IMR-90 (cell line): Measurements from ENCODE around the gene ABCF1. TPM values are rescaled to one million over a fixed set of nuclear protein-coding genes. Genes with fewer than 3 reads are reported as not detected.

ENCODE experiments used
- ATAC-seq: fragments of 200-7000 bp; cut with Tn5 transposase; 2 replicates; pipeline ENCODE4 v1.9.1; 2020; ENCODE audit warnings: low read depth, mild to moderate bottlenecking, moderate library complexity
- BruUV-seq: library from RNA; stranded (reverse); fragments of 400-500 nt; replicated peaks from 2 replicates; lab custom pipeline; 2021; lab: Mats Ljungman, UMichigan
- CTCF ChIA-PET: fragments of 300-600 bp; formaldehyde crosslinking; extraction: SDS; loops from one replicate; lab custom pipeline; 2021; ENCODE audit warnings: antibody characterized with exemption; lab: Yijun Ruan, JAX
- POLR2A ChIA-PET: fragments of 300-600 bp; sonication (Branson Sonifier 250); formaldehyde crosslinking; loops from one replicate; lab custom pipeline; 2022; ENCODE audit warnings: antibody characterized with exemption; ENCODE audit not compliant: unreplicated experiment; lab: Charles Lee
- DNase-seq: peaks from one replicate; pipeline ENCODE4 v3.0.0; 2013
- H2AFZ ChIP-seq: replicated peaks from 2 replicates; pipeline ENCODE3; 2013; ENCODE audit warnings: low read length, mild to moderate bottlenecking; ENCODE audit not compliant: poor library complexity
- H2AK5ac ChIP-seq: 2 replicates; pipeline ENCODE4 v1.6.1; 2013; ENCODE audit warnings: low read depth, low read length, inconsistent platforms
- H2AK9ac ChIP-seq: replicated peaks from 2 replicates; pipeline ENCODE3; 2013; ENCODE audit warnings: mild to moderate bottlenecking, low read depth, low read length, moderate library complexity; ENCODE audit not compliant: poor library complexity
- H2BK120ac ChIP-seq: 2 replicates; pipeline ENCODE4 v1.6.1; 2013; ENCODE audit warnings: low read depth, low read length, inconsistent platforms
- H2BK15ac ChIP-seq: 3 replicates; pipeline ENCODE4 v1.6.1; 2013; ENCODE audit warnings: low read depth, low read length, inconsistent platforms
- H2BK20ac ChIP-seq: 2 replicates; pipeline ENCODE4 v1.6.1; 2013; ENCODE audit warnings: low read depth, mild to moderate bottlenecking, inconsistent platforms, low read length, moderate library complexity
- H2BK5ac ChIP-seq: 2 replicates; pipeline ENCODE4 v1.6.1; 2013; ENCODE audit warnings: mild to moderate bottlenecking, low read depth, low read length, inconsistent platforms; ENCODE audit not compliant: poor library complexity, severe bottlenecking
- H3K14ac ChIP-seq: replicated peaks from 2 replicates; pipeline ENCODE4 v1.6.1; 2013; ENCODE audit warnings: low read depth, low read length, inconsistent platforms
- H3K18ac ChIP-seq: 2 replicates; pipeline ENCODE4 v1.6.1; 2013; ENCODE audit warnings: low read depth, low read length, control low read depth
- H3K23ac ChIP-seq: 2 replicates; pipeline ENCODE4 v1.6.1; 2013; ENCODE audit warnings: low read depth, low read length, inconsistent platforms
- H3K27ac ChIP-seq: 2 replicates; pipeline ENCODE4 v1.5.1; 2013; ENCODE audit warnings: mild to moderate bottlenecking, control low read depth, low read length; ENCODE audit not compliant: insufficient read depth
- H3K27me3 ChIP-seq: 2 replicates; pipeline ENCODE4 v1.6.1; 2013; ENCODE audit warnings: low read length; ENCODE audit not compliant: control insufficient read depth, insufficient read depth
- H3K36me3 ChIP-seq: 2 replicates; pipeline ENCODE4 v1.6.1; 2013; ENCODE audit warnings: low read length, mixed read lengths; ENCODE audit not compliant: control insufficient read depth, insufficient read depth
- H3K4ac ChIP-seq: 2 replicates; pipeline ENCODE4 v1.6.1; 2013; ENCODE audit warnings: low read depth, low read length, inconsistent platforms
- H3K4me1 ChIP-seq: 2 replicates; pipeline ENCODE4 v1.6.1; 2013; ENCODE audit warnings: low read length, mixed read lengths; ENCODE audit not compliant: control insufficient read depth, insufficient read depth
- H3K4me2 ChIP-seq: 2 replicates; pipeline ENCODE4 v1.6.1; 2013; ENCODE audit warnings: low read depth, mild to moderate bottlenecking, control low read depth, low read length, moderate library complexity
- H3K4me3 ChIP-seq: 2 replicates; pipeline ENCODE4 v1.5.1; 2013; ENCODE audit warnings: low read depth, mild to moderate bottlenecking, control low read depth, low read length, moderate library complexity; ENCODE audit not compliant: insufficient read depth
- H3K56ac ChIP-seq: 2 replicates; pipeline ENCODE4 v1.6.1; 2013; ENCODE audit warnings: low read length, inconsistent platforms; ENCODE audit not compliant: insufficient read depth; ENCODE audit errors: extremely low read depth
- H3K79me1 ChIP-seq, 2 experiments: 2 replicates each; pipeline ENCODE4 v1.6.1; 2013; ENCODE audit warnings: low read length in 2 of 2, inconsistent platforms in 1 of 2, low read depth in 1 of 2
- H3K9ac ChIP-seq: 2 replicates; pipeline ENCODE4 v1.6.1; 2013; ENCODE audit warnings: low read depth, low read length, control low read depth
- H3K9me1 ChIP-seq: 2 replicates; pipeline ENCODE4 v1.6.1; 2013; ENCODE audit warnings: low read length, inconsistent platforms; ENCODE audit not compliant: insufficient read depth
- H3K9me3 ChIP-seq: 2 replicates; pipeline ENCODE4 v1.6.1; 2013; ENCODE audit warnings: low read length; ENCODE audit not compliant: control insufficient read depth, insufficient read depth
- H4K20me1 ChIP-seq: 2 replicates; pipeline ENCODE4 v1.6.1; 2013; ENCODE audit warnings: low read length, inconsistent platforms; ENCODE audit not compliant: insufficient read depth
- H4K5ac ChIP-seq: 2 replicates; pipeline ENCODE4 v1.6.1; 2013; ENCODE audit warnings: mild to moderate bottlenecking, low read depth, low read length, control low read depth
- H4K8ac ChIP-seq, 2 experiments: 2 replicates each; pipeline ENCODE4 v1.6.1; 2013; ENCODE audit warnings: low read depth in 2 of 2, low read length in 2 of 2, control low read depth in 1 of 2, inconsistent platforms in 1 of 2
- H4K91ac ChIP-seq: 2 replicates; pipeline ENCODE4 v1.6.1; 2013; ENCODE audit warnings: low read depth, low read length, inconsistent platforms; ENCODE audit not compliant: insufficient read depth
- BHLHE40 ChIP-seq: fragments of 150-350 bp; IDR thresholded peaks from 2 replicates; pipeline ENCODE4 v1.6.1; 2016; ENCODE audit warnings: mild to moderate bottlenecking, low read depth, low read length
- CEBPB ChIP-seq: IDR thresholded peaks from 2 replicates; pipeline ENCODE4 v1.6.1; 2012; ENCODE audit warnings: low read depth, low read length, improper control_type of control experiment
- CHD1 ChIP-seq: IDR thresholded peaks from 2 replicates; pipeline ENCODE4 v1.6.1; 2012; ENCODE audit warnings: low read depth, low read length, improper control_type of control experiment
- ELK1 ChIP-seq: fragments of 150-350 bp; IDR thresholded peaks from 2 replicates; pipeline ENCODE4 v1.6.1; 2016; ENCODE audit warnings: low read depth, mild to moderate bottlenecking, low read length, moderate library complexity, borderline replicate concordance
- FOS ChIP-seq: fragments of 150-350 bp; IDR thresholded peaks from 2 replicates; pipeline ENCODE4 v1.6.1; 2016; ENCODE audit warnings: low read depth, low read length
- MAFK ChIP-seq: IDR thresholded peaks from 2 replicates; pipeline ENCODE4 v1.6.1; 2012; ENCODE audit warnings: low read depth, low read length, improper control_type of control experiment
- MAZ ChIP-seq: IDR thresholded peaks from 2 replicates; pipeline ENCODE4 v1.6.1; 2012; ENCODE audit warnings: low read depth, mild to moderate bottlenecking, low read length, improper control_type of control experiment, moderate library complexity, borderline replicate concordance
- MXI1 ChIP-seq: IDR thresholded peaks from 2 replicates; pipeline ENCODE4 v1.6.1; 2012; ENCODE audit warnings: low read depth, mild to moderate bottlenecking, low read length, moderate library complexity, borderline replicate concordance
- NFE2L2 ChIP-seq: fragments of 150-350 bp; IDR thresholded peaks from 2 replicates; pipeline ENCODE4 v1.6.1; 2016; ENCODE audit warnings: low read depth, mild to moderate bottlenecking, low read length
- POLR2A ChIP-seq: IDR thresholded peaks from 2 replicates; pipeline ENCODE4 v1.6.1; 2012; ENCODE audit warnings: mild to moderate bottlenecking, low read depth, low read length
- RAD21 ChIP-seq: IDR thresholded peaks from 2 replicates; pipeline ENCODE4 v1.6.1; 2012; ENCODE audit warnings: low read length, improper control_type of control experiment
- RCOR1 ChIP-seq: IDR thresholded peaks from 2 replicates; pipeline ENCODE4 v1.6.1; 2012; ENCODE audit warnings: mild to moderate bottlenecking, low read length, improper control_type of control experiment; ENCODE audit not compliant: insufficient replicate concordance
- RFX5 ChIP-seq: IDR thresholded peaks from 2 replicates; pipeline ENCODE4 v1.8.0; 2012; ENCODE audit warnings: low read depth, mild to moderate bottlenecking, low read length, moderate library complexity
- SMC3 ChIP-seq: fragments of 150-350 bp; IDR thresholded peaks from 2 replicates; pipeline ENCODE4 v1.6.1; 2016; ENCODE audit warnings: low read depth, mild to moderate bottlenecking, antibody characterized with exemption, low read length, moderate library complexity
- USF2 ChIP-seq: fragments of 150-350 bp; IDR thresholded peaks from 2 replicates; pipeline ENCODE4 v1.6.1; 2017; ENCODE audit warnings: mild to moderate bottlenecking, antibody characterized with exemption, low read length, low read depth
- WGBS, 2 experiments: methylation state at CpG; one replicate each; pipeline versions ENCODE4 v1.1.5 to v1.1.7; 2013; ENCODE audit warnings: missing lambda C conversion rate in 2 of 2; ENCODE audit not compliant: insufficient read length in 1 of 2; ENCODE audit errors: extremely low coverage in 2 of 2; 5-methylcytosine and 5-hydroxymethylcytosine counted together
- dilution Hi-C: fragments of 300-500 bp; cut with HindIII; formaldehyde crosslinking; loops from one replicate; pipeline ENCODE4 v1.14.3; 2018; ENCODE audit warnings: low sequenced_read_pairs; ENCODE audit not compliant: unreplicated experiment
- in situ Hi-C: fragments of 300-500 bp; cut with MboI; formaldehyde crosslinking; loops from 3 replicates; pipeline ENCODE4 v1.14.3; 2019; ENCODE audit warnings: low sequenced_read_pairs, inconsistent platforms, mixed read lengths
- intact Hi-C: fragments of 100-400 bp; cut with micrococcal nuclease; formaldehyde crosslinking; loops from 2 replicates; pipeline ENCODE4 v1.10.0; 2022
- polyA plus RNA-seq, 3 experiments: library from polyadenylated mRNA; depleted of rRNA; stranded (reverse); fragments of >200 nt; gene quantifications; 2 replicates each; pipeline ENCODE4 v1.2.3, GENCODE V29; 2012; ENCODE audit warnings: low replicate concordance in 1 of 3
- total RNA-seq: library from RNA; depleted of rRNA; stranded (reverse); fragments of >200 nt; gene quantifications from 2 replicates; pipeline ENCODE4 v1.2.3, GENCODE V29; 2012

The ABCF1 gene
- total and polyA plus RNA-seq, 2 of the 4 experiments (the other 2 are of a cell fraction) = 39.1 to 48.6 TPM

- peaks cover 5% of the 10 kb centered on the region; the same call in 1 of the 2 replicates for H4K20me1 ChIP-seq
- H2AK5ac ChIP-seq = no peak overlapping the region
- H3K27ac ChIP-seq = peak overlapping the region; percentile 85; the same call in 1 of the 2 replicates
- DNase-seq (no peak), ATAC-seq (no peak)
- H4K8ac ChIP-seq = no peak overlapping the region
- dilution Hi-C loops = no loop called here
- H3K56ac ChIP-seq = no peak overlapping the region
- H2AFZ ChIP-seq = no peak overlapping the region
- H4K91ac ChIP-seq = no peak overlapping the region
- H3K27me3 ChIP-seq = no peaks in the 10 kb centered on the region
- in situ Hi-C loops = no loop called here
- H3K9me1 ChIP-seq = no peaks in the 10 kb centered on the region; the same call in 1 of the 2 replicates
- peaks cover 64% of the 10 kb centered on the region for H3K36me3 ChIP-seq
- H3K9me3 ChIP-seq = no peaks in the 10 kb centered on the region
- no peak overlapping the region for H2AK9ac ChIP-seq
- H3K79me1 ChIP-seq = peaks cover 16 to 18% of the 10 kb centered on the region in 2 experiments
- no peak overlapping the region for H4K5ac ChIP-seq
- no peak overlapping the region for H3K14ac ChIP-seq
- H2BK20ac ChIP-seq = no peak overlapping the region
- ChIA-PET CTCF (interaction anchor here (1.4 kb wide), 1 partner anchor 44 kb away, joined by 3 read pairs; no protein-coding TSS in a partner anchor), POLR2A (interaction anchor here (0.6 kb wide), 1 partner anchor 94 kb away, joined by 3 read pairs; no protein-coding TSS in a partner anchor)
- no peak overlapping the region for H3K4ac ChIP-seq
- H3K4me2 ChIP-seq = no peak overlapping the region
- H3K18ac ChIP-seq = no peak overlapping the region
- no TSS peak for BruUV-seq
- H3K4me1 ChIP-seq = peaks cover 7% of the 10 kb centered on the region
- H3K9ac ChIP-seq = no peak overlapping the region
- no peak overlapping the region for H2BK120ac ChIP-seq
- no peak overlapping the region for H2BK5ac ChIP-seq
- TF ChIP-seq MXI1 (no peak), SMC3 (no peak), NFE2L2 (no peak), USF2 (no peak), MAZ (no peak), BHLHE40 (no peak), FOS (no peak), CHD1 (no peak), RFX5 (no peak), POLR2A (no peak), RCOR1 (no peak), CEBPB (no peak), ELK1 (no peak), MAFK (no peak), RAD21 (no peak)
- no peak overlapping the region for H3K23ac ChIP-seq
- intact Hi-C loops = no loop called here
- no peak overlapping the region for H2BK15ac ChIP-seq
- no peak overlapping the region for H3K4me3 ChIP-seq
- 100% methylated on average over 1 of the region's 15 CpGs; no CpG with 5 or more reads in 1 of the 2 experiments for WGBS, 2 experiments
These were observed 18.6 kb downstream of the ABCF1 start for GRCh38 chr6:30589754-30590358.
